Lower lobe of right lung (tissue), 2 donors: ENCODE measurements around the gene THEM5. TPM values are rescaled to one million over a fixed set of nuclear protein-coding genes. Genes with fewer than 3 reads are reported as not detected.

Experiments
- ATAC-seq, 2 donors: fragments of 200-7000 bp; cut with Tn5 transposase; one replicate each; pipeline ENCODE4 v1.9.1; 2020 to 2022; ENCODE audit warnings: mild to moderate bottlenecking in 2 of 2, moderate library complexity in 2 of 2
- DNase-seq: peaks from one replicate; pipeline ENCODE4 v3.0.0-alpha.2; 2020
- H3K27ac ChIP-seq: fragments of 200-600 bp; one replicate; pipeline ENCODE4 v1.8.0; 2022
- H3K27me3 ChIP-seq: fragments of 200-600 bp; one replicate; pipeline ENCODE4 v1.8.0; 2022; ENCODE audit warnings: low read depth
- H3K36me3 ChIP-seq: fragments of 200-600 bp; one replicate; pipeline ENCODE4 v1.8.0; 2022; ENCODE audit warnings: mild to moderate bottlenecking
- H3K4me1 ChIP-seq: fragments of 200-600 bp; one replicate; pipeline ENCODE4 v1.8.0; 2022
- H3K4me3 ChIP-seq: fragments of 200-600 bp; one replicate; pipeline ENCODE4 v1.8.0; 2022; ENCODE audit warnings: mild to moderate bottlenecking
- H3K9me3 ChIP-seq: fragments of 200-600 bp; one replicate; pipeline ENCODE4 v1.8.0; 2022
- intact Hi-C: fragments of 100-400 bp; cut with DNase I; formaldehyde crosslinking; loops from one replicate; pipeline ENCODE4 v1.11.0; 2022
- total RNA-seq: library from RNA; stranded (reverse); fragmentation: NEBNext Ultra II Directional; extraction: Animal tissue kit (Norgen Biotek cat#: 25700); gene quantifications from one replicate; pipeline ENCODE4 v1.2.1, GENCODE V29; 2021
- TF ChIP-seq, protein P1 (sequence below): fragments of 200-600 bp; IDR thresholded peaks from one replicate; pipeline ENCODE4 v1.8.0; 2022; ENCODE audit warnings: antibody characterized with exemption, mild to moderate bottlenecking
- donor health status: DM: no; HTN: yes; CAD: no; lungs with severe emphysema.

Gene THEM5
- total RNA-seq, 1 donor from 2014 or later: not detected

DNA sequence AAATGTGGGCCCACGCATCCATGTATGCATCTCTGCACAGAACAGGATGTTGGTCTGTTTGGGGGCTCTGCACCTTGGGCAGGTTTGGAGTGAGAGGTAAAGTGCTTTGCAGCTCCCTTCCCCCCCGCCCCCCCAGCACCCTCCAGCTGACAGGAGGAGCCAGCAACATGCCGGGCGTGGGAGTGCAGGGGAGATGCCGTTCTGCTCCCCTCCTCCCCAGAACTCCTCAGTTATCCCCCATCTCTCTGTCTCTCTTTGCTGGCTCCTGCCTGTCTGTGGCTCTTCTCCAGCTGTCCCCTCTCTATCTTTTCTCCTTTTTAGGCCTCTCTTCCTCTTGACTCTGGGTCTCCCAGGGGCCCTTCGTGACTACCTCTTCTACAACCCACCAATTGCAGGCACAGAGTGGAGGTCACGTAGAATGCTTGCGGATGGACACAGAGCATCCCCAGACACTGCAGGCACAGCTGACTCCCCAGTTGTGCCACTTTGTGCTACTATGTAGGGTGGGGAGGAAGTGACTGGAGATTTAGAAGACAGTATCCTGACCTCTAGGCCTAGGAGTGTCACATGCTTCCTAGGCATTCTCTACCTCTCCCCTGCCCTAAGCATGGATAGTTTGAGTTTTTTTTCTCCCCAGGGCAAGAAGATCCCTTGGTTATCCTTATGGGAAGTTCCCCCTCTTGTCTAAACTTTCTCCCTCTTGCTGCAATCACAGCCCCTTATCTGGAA, 20.2 kb downstream of the THEM5 start:
- peaks cover 43% of the 10 kb centered on the region for H3K4me1 ChIP-seq
- H3K4me3 ChIP-seq: no peak overlapping the region
- H3K27ac ChIP-seq: no peak overlapping the region
- intact Hi-C loops: no loop called here
- H3K27me3 ChIP-seq: peaks cover 10% of the 10 kb centered on the region
- no peak for DNase-seq
- TF ChIP-seq, protein P1, sequence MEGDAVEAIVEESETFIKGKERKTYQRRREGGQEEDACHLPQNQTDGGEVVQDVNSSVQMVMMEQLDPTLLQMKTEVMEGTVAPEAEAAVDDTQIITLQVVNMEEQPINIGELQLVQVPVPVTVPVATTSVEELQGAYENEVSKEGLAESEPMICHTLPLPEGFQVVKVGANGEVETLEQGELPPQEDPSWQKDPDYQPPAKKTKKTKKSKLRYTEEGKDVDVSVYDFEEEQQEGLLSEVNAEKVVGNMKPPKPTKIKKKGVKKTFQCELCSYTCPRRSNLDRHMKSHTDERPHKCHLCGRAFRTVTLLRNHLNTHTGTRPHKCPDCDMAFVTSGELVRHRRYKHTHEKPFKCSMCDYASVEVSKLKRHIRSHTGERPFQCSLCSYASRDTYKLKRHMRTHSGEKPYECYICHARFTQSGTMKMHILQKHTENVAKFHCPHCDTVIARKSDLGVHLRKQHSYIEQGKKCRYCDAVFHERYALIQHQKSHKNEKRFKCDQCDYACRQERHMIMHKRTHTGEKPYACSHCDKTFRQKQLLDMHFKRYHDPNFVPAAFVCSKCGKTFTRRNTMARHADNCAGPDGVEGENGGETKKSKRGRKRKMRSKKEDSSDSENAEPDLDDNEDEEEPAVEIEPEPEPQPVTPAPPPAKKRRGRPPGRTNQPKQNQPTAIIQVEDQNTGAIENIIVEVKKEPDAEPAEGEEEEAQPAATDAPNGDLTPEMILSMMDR: no peak
- H3K36me3 ChIP-seq: no peaks in the 10 kb centered on the region
- no peak for ATAC-seq
- H3K9me3 ChIP-seq: no peaks in the 10 kb centered on the region

DNA sequence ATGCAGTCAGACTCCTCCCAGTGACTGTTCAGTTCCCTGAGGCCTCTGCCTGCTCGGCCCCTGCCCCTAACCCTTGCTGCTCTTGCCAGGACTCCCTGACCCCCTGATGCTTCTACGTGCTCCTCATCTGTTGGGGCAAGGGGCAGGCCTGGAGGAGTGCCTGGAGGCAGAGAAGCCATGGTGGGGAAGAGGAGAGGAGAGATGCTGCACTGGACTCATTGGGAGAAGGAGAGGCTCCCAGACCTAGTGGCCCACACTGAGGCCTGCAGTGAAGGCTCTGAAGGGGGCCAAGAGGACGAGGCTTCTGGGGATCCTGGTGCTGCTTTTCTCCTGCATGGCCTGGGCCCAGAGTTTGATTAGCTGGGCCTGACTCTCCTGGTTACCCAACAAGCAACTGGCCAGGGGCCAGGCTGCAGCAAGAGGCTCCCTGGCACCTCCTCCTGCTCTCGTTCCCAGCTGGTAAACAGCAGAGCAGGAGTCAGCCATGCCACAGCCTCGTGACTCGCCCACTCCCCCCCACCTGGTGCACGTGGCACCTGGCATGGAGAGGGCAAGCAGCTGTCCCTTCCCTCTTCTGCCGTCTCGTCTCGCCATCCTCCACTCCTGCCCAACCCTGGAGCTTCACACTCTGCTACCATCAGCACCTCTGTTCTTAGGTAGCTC, 21.1 kb downstream of the THEM5 start:
- ATAC-seq (peak; percentile 76 to 83), DNase-seq (peak; percentile 93)
- TF ChIP-seq, protein P1: no peak
- Histone ChIP-seq H3K36me3 (no peaks in the 10 kb centered on the region), H3K4me1 (peaks cover 39% of the 10 kb centered on the region), H3K27me3 (peaks cover 4% of the 10 kb centered on the region), H3K9me3 (no peaks in the 10 kb centered on the region), H3K27ac (peak overlapping the region; percentile 80), H3K4me3 (no peak overlapping the region)
- intact Hi-C loops: no loop called here

DNA sequence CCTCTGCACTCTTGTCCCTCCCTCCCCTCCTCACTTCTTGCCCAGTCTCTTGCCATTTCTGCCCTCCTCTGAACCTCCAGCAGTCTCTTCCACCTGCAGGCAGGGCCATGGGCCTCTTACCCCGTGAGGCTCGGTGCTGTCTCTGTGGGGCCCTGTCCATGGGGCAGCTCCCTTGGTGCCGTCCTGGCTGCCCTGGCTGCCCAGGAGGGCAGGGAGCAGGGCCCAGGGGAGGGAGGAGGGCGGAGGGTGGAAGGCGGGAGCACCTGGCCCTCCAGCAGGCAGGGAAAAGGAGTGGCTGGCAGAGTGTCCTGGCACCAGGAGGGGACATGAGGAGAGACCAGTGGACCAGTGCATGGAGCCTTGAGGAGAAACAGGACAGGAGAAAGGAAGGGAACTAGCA, 21.9 kb downstream of the THEM5 start, which contains the start of gene RORC:
RORC (minus strand) TSS at position 198 of the 400 bp plus-strand sequence; CDS start at position 160, 38 bp downstream.
- peak; percentile 84 for DNase-seq
- peak within 1 kb of the TSS; percentile 80 for H3K27ac ChIP-seq
- TF ChIP-seq, protein P1: no peak
- H3K36me3 ChIP-seq: no peaks in the 10 kb centered on the region
- peak; percentile 88 to 92 for ATAC-seq
- H3K4me1 ChIP-seq: peaks cover 39% of the 10 kb centered on the region
- peak within 1 kb of the TSS; percentile 56 for H3K4me3 ChIP-seq
- H3K9me3 ChIP-seq: no peaks in the 10 kb centered on the region
- H3K27me3 ChIP-seq: no peaks in the 10 kb centered on the region
- intact Hi-C loops: no loop called here

DNA sequence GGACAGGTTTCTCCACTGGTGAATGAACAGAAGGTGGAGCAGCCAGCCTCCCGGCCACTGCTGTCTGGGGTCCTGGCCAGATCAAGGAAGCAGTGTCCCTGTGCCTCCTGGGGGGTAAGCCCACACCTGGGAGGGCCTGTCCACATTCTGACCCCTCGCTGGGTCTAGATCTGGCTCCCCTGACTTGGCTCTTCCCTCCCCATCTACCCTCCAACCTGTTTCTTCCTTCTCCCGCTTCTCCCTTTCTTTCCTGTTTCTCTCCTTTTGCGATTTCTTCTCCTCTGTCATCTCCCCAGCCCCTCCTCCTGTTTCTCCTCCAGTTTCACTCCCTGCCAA, 22.3 kb downstream of the THEM5 start:
- Histone ChIP-seq H3K27me3 (no peaks in the 10 kb centered on the region), H3K4me1 (peaks cover 39% of the 10 kb centered on the region), H3K27ac (peak overlapping the region; percentile 80), H3K36me3 (no peaks in the 10 kb centered on the region), H3K4me3 (peak overlapping the region; percentile 56), H3K9me3 (no peaks in the 10 kb centered on the region)
- intact Hi-C loops: no loop called here
- ATAC-seq (no peak), DNase-seq (no peak)
- TF ChIP-seq, protein P1: no peak

DNA sequence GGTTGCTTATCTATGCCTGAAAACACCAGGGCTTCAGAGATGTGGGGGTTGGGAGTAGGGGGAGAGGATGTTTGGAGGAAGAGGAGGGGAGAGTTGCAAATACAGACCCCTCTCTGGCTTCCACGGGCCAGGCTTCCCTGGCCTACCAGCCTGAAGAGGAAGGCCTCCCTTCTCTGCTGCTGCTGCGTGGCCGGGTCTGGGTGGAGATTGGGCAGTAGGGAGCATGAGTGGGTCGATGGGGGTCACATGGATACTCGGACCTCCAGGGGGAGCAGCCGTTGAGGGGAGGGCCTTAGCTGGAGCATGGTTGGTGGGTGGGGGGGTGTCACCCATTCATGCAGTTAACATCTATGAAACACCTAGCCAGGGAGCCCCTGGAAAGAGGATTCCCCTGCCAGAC, 23.5 kb downstream of the THEM5 start:
- no peaks in the 10 kb centered on the region for H3K9me3 ChIP-seq
- no peaks in the 10 kb centered on the region for H3K36me3 ChIP-seq
- ATAC-seq (no peak), DNase-seq (no peak)
- TF ChIP-seq, protein P1: no peak
- peaks cover 39% of the 10 kb centered on the region for H3K4me1 ChIP-seq
- H3K27ac ChIP-seq: no peak overlapping the region
- intact Hi-C loops: no loop called here
- no peaks in the 10 kb centered on the region for H3K27me3 ChIP-seq
- H3K4me3 ChIP-seq: no peak overlapping the region
